CD4-positive, alpha-beta T cell treated with Interleukin-15 for 1 hour (primary cell): ENCODE measurements around the gene NAA80.
A peak's percentile ranks its signal among the peaks of the same experiment; 100 is the strongest.
"Not testable (repeated sequence)": the region's sequence is repeated elsewhere in the genome, so short reads cannot be mapped to it uniquely, and the experiment has no call there.

Experiments used
- DNase-seq: peaks from one replicate; pipeline ENCODE4 v3.0.0-alpha.2; 2020

The NAA80 gene

GRCh38 chr3:50268703-50269451 lies 30.3 kb downstream of the NAA80 start, which contains the start of gene SEMA3B:
SEMA3B (plus strand) TSS chr3:50269147; CDS start chr3:50269241, 94 bp downstream.
- DNase-seq, result no peak

DNA sequence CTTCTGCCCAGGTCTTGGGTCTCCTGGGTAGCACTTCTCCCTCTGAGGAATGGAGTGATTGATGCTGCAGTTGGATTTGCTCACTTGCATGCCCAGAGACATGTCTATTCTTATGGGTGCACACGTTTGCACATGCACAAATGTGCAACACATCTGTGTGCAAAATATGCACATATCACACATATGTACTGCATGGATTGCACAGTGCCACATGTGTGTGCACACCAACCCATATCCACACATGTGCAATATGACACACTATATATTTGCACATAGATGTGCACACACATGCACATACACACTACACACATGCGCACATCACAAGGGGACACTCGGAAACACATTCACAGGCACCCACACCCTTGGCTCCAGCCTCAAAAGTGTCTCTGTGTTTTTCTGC lies 30.9 kb downstream of the NAA80 start:
- no peak for DNase-seq

DNA sequence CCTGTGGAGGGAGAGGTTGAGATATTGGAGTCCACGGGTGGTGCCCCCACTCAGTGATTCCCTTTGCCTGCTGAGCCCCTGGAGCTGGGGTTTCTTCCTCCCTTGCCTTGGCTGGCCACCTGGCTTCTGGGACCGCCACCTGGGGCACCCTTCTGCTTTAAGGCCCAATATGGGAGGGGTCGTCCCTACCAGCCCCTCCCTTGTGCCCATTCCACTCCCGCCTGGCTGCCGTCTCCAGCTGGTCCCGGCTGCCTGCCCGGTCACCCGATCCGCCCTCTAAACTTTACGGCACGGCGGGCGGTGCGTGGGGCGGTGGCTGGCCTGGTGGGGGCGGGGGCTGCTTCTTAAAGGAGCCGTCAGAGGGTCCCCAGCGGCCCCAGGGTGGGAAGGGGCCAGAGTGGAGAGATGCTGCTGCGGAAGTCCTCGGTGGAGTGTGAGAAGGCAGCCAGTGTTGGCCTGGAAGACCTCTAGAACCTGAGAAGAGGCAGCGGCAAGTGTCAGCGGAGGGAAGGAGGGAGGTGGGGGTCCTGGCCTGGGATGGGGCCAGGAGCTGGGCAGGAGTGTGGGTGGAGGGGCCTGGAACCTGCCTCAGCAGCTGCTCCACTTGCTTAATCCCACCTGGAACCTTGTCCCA lies 31.8 kb downstream of the NAA80 start:
- no peak for DNase-seq

GRCh38 chr3:50266836-50267235 lies 32.4 kb downstream of the NAA80 start:
- DNase-seq, result no peak

DNA sequence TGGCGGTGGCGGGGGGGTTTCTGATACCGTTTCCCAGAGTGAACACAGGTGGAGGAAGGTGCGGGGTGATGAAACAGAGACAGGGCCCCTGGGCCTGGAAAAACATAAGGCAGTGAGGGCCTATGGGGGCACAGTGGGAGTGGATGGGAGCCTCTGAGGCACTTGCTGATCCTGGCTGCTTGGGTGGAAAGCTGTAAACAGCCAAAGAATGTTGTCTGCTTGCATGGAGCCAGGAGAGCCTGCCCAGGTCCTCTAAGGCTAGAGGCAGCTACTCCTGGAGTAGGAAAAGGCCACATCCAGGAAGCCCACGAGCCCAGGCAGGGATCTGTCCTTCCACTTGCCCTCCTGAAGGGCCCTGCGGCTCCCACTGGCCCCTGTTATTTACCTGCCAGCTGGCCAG lies 33.2 kb downstream of the NAA80 start:
- no peak for DNase-seq

DNA sequence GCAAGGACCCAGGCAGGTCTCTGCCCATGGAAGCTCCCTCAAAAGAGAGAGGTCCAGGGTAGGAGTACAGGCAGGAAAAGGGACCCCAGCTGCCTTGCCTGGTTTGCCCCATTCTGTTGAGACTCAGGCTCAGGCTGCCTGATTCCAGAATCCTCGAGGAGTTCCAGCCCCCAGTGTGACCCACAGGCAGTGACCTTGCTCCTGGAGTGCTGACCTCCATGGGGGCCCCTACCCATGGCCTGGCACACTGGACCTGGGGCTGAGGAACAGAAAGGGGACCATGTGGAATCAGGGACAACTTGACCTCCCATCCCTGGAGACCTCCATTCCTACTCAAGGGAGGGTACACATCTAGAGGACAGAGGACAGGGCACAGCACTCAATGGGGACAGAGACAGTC lies 33.6 kb downstream of the NAA80 start:
- no peak for DNase-seq

DNA sequence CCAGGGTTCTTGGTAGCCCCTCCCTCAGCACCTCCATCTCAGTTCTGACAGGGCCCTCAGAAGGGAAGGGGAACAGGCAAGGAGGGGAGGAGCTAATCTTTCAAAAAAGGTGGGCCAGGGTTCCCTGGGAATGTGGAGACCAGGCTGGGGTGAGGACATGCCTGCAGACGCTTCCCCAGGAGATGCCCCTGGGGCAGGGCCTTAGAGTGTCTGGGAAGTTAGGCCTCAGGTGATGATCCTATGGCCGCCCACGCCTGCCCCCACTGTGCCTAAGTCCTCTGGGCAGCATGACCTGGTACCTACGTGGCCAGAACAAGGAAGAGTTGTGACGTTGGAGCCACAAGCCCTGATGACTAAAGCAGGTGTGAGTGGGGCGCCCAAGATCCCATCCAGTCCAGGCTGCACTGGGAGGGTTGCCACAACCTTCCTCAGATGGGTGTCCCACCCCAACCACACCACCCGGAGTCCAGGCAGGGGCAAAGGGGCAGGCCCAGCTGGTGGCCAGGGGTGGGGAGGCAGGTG lies 34.2 kb downstream of the NAA80 start:
- DNase-seq, result no peak

- DNase-seq, result no peak
Measured at GRCh38 chr3:50264383-50264963, 34.7 kb downstream of the NAA80 start.

DNA sequence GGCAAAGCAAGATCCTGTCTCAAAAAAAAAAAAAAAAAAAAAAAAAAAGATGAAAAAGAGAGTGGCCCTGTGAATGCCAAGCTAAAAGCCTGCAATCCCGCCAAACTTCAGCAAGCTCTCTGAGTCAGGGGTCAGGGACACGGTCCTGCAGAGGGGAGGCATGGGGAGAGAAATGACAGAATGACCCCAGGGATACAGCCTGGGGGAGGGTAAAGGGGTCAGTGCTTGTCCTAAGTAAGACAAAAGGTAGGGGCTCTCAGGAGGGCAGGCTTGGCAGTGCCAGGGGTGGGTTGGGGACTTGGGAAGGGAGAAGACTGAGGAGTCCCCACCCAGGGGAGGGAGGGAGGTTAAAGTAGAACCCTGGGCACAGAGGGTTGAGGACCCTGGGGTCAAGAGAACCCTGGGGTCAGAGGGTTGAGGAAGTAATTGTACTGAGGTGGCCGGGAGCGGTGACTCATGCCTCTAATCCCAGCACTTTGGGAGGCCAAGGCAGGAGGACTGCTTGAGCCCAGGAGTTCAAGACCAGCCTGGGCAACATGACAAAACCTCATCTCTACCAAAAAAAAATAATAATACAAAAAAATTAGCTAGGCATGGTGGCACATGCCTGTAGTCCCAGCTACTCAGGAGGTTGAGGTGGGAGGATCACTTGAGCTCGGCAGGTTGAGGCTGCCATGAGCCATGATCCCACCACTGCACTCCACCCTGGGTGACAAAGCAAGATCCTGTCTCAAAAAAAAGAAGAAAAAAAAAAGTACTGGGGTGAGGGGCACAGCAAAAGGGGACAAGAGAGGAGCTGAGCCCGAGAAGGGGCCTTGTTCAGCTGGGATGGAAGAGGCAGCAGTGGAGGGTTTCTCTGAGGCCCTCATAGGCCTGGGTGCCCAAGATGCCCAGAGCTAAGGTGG lies 35.5 kb downstream of the NAA80 start:
- DNase-seq, result no peak

- DNase-seq, result no peak
Measured at GRCh38 chr3:50262778-50263177, 36.4 kb downstream of the NAA80 start.

GRCh38 chr3:50262200-50262599 lies 37.0 kb downstream of the NAA80 start:
- not testable (repeated sequence) for DNase-seq

GRCh38 chr3:50261505-50261904 lies 37.7 kb downstream of the NAA80 start:
- no peak for DNase-seq

DNA sequence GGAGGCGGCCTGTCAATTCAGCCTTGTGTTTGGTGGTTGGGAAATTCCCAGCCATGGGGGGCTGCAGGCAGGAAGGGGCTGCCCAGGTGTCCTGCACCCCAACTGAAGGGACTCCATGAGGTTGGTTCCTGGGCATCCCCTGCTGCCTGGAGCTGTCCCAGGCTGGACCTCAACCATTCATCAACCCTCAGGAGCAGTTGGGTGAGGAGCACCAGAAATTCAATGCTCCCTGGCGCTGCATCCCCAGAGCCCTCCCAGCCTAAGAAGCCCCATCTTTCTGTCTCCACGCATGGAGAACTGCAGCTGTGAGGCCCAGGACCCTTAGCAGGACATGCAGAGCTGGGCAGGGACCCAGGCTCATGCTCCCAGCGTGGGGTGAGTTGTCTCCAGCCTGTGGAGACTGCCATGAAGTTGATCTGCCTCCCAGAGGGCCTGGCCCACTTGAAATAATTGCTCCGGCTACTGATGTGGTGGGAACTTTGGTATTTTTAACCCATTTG lies 38.2 kb downstream of the NAA80 start:
- no peak for DNase-seq

DNA sequence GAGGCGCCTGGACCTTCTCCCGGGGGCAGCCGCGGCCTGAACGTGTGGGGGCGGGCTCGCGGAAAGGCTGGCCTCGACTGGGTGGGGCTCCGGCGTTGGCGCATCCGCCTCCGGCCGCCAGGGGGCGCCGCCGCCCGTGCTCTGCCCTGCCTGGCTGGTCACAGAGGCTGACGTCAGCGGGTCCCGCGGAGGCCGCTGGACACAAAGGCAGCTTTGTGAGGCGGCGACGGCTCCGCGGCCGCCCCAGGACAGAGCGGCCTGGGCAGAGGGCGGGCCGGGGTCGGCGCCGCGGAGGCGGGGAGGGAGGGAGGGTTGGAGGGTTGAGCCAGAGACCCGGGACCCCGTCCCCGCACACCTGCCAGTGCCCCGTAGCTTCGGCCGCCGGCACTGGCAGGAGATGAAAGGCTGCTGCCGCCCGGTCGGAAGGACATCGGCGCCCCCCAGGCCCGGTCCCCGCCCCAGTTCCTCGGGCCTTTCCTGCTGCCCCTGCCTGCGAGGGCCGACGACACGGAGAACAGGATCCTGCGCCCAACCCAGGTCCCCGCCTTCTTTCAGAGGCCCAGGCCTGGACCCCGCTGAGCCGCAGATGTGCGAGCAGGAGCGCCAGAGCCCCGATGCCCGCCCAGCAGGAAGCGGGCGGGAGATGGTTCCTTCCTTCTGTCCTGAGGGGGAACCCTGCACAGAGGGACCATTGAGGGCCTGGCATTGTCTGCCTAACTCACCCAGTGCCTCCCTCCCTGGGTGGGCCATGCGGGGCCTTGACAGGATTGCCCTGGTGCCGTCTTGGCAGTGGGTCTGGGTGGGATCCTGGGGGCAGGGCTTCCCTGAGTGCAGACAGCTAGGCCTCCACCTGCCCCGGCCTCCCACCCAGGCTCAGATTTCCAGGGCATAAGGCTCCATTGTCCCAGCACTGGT lies 38.9 kb downstream of the NAA80 start:
- peak; percentile 86 for DNase-seq

DNA sequence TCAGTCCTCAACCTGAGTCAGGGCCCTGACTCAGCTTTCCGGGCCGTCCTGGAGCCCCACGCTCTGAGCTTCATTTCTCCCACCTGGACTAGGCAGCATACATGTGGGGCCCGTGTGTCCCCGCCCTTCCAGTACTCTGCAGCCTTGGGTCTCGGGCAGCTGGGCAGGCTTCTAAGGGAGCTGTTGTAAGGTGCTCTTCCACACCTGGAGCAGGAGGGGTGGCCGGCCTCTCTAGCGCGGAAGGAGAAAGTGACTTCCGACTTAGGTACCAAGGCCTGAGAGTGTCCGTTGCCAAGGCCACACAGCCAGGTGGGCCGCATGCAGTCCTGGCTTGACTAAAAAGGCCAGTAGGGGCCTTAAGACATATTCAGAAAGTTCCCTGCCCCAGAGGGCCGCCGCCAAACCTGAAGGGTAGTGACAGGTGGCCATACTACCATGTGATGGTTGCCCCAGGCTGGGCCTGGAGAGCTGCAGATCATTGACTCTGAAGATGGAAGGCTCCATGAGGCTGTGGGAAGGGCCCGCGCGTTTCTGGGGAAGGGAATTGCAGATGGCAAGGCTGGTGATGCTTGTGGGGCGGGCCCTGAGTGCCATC lies 39.7 kb downstream of the NAA80 start:
- no peak for DNase-seq

DNA sequence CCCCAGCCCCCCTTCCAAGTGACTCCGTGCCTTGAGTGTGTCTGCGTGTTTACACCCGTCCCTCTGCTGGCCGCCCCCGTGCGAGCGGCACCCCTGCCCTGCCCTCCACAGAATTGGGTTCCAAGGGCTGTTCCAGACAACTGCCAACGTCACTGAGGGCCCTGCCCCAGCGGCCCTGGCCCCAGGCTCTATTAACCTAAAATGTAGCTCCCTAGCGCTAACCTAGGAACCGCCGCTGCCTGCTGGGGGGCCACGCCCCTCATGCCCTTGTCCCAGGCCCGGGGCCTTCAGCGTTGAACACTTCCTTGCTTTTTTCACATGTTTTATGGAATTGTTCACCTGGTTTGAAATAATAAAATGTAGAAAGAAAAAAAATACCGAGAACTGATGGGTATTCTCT lies 40.2 kb downstream of the NAA80 start:
- DNase-seq, result no peak

GRCh38 chr3:50258029-50258680 lies 41.0 kb downstream of the NAA80 start:
- no peak for DNase-seq

- peak; percentile 29 for DNase-seq
Measured at GRCh38 chr3:50256978-50257890, 42.0 kb downstream of the NAA80 start.

DNA sequence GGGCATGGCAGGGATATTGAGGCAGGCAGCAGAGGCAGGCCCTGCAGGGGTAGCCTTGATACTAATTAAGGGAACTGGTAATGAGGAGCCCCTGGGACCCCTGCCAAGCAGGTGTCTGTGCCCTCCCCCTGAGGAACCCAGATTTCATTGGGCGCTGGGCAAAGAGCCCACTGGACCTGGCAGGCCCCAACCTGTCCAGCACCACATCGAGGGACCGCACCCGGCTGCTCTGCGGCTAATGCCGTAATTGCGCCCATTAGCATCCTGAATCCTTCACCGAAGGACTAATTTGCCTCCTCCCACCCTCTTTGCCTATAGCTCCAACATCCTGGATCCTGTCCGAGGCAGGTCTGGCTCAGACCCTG lies 44.0 kb downstream of the NAA80 start:
- DNase-seq, result no peak
